Activated CD4-positive, alpha-beta T cell treated with anti-CD3 and anti-CD28 coated beads, Interleukin-10, Interleukin-2, amounts not matched to agents 100 ng/mL and 50 ng/mL, durations not matched to agents 16 hours and 8 hours (primary cell): ENCODE data around the gene TPRN.
A peak's percentile ranks its signal among the peaks of the same experiment; 100 is the strongest.

Source experiments
- DNase-seq: peaks from one replicate; pipeline ENCODE4 v3.0.0-alpha.2; 2020

TPRN gene

DNA sequence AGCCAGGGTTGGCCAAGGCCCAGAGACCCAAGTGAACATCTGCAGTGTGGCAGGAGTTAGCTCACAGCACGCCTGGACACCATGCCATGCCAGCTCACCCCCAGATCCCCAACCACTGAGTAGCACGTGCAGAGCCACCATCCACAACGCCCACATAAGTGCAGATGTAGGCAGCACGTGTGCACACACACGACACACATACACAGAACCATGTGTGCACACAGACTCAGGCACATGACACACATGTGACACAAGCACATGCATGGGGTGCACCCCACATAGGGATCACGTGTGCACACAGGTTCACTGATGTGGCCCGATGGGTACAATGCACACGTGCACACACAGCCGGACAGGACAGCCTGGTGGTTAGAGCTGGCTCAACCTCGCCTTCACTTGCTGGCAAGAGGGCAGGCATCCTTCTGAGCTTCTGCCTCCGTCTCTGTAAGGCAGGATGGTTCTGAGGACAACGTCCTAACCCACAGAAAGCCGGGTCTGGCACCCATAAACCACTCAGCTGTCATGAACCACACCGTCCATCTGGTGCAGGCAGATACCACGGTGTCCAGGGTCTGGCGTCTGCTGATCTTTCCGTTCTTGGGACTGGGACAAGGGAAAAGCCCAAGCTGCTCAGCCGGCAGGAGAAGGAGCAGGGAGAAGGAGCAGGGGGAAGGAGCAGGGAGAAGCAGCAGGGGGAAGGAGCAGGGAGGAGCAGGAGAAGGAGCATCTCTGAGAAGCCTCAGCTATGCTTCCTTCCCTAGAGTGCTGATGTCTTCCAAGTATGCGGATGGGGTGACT, 42.7 kb downstream of the TPRN start:
- DNase-seq = no peak

DNA sequence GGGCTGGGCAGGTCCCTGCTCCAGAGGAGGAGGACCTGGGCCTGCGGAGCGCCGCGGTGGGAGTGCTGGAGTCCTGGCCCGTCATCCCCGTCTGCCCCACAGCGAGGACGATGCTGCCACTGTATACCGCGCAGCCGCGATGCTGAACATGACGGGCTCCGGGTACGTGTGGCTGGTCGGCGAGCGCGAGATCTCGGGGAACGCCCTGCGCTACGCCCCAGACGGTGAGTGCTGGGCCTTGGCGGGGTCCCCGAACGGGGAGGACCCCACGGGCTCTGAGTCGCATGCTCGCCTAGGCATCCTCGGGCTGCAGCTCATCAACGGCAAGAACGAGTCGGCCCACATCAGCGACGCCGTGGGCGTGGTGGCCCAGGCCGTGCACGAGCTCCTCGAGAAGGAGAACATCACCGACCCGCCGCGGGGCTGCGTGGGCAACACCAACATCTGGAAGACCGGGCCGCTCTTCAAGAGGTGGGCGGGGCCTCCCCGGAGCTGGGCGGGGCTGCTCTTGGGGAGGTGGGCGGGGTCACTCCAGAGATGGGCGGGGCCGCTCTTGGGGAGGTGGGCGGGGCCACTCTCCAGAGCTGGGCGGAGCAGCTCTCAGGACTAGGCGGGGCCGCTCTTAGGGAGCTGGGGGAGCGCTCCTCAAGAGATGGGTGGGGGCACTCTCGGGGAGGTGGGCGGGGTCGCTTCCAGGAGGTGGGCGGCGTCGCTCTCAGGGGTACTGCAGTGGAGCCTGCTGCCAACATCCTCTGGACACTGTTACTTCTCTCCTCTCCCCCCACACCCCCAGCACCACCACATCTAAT, 43.8 kb downstream of the TPRN start:
- peak; percentile 68 for DNase-seq

DNA sequence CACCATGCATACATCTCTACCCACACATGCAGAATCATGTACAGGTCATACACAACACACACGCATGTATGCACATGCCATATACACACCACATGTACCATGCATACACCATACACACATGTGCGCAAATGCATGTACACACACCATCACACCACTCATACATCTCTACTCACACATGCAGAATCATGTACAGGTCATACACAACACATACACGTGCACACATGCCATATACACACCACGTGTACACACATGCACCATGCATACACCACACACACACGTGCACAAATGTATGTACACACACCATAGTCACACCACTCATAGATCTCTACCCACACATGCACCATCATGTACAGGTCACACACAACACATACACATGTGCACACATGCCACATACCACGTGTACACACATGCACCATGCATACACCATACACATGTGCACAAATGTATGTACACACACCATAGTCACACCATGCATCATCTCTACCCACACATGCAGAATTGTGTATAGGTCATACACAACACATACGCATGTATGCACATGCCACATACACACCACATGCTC, 47.6 kb downstream of the TPRN start:
- no peak for DNase-seq

DNA sequence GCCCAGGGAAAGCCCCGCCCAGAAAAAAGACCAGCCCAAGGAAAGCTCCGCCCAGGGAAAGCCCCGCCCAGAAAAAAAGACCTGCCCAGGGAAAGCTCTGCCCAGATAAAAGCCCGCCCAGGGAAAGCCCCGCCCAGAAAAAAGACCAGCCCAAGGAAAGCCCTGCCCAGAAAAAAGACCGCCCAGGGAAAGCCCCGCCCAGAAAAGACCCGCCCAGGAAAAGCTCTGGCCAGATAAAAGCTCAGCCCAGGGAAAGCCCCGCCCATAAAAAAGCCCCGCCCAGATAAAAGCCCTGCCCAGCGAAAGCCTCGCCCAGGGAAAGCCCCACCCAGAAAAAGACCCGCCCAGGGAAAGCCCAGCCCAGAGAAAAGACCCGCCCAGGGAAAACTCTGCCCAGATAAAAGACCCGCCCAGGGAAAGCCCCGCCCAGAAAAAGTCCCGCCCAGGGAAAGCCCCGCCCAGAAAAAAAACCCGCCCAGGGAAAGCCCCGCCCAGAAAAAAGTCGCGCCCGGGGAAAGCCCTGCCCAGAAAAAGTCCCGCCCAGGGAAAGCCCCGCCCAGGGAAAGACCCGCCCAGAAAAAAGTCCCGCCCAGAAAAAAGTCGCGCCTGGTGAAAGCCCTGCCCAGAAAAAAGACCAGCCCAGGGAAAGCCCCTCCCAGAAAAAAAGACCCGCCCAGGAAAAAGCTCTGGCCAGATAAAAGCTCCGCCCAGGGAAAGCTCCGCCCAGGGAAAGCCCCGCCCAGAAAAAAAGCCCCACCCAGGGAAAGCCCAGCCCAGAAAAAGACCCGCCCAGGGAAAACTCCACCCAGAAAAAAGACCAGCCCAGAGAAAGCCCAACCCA, 49.7 kb downstream of the TPRN start:
- DNase-seq = peak; percentile 84

DNA sequence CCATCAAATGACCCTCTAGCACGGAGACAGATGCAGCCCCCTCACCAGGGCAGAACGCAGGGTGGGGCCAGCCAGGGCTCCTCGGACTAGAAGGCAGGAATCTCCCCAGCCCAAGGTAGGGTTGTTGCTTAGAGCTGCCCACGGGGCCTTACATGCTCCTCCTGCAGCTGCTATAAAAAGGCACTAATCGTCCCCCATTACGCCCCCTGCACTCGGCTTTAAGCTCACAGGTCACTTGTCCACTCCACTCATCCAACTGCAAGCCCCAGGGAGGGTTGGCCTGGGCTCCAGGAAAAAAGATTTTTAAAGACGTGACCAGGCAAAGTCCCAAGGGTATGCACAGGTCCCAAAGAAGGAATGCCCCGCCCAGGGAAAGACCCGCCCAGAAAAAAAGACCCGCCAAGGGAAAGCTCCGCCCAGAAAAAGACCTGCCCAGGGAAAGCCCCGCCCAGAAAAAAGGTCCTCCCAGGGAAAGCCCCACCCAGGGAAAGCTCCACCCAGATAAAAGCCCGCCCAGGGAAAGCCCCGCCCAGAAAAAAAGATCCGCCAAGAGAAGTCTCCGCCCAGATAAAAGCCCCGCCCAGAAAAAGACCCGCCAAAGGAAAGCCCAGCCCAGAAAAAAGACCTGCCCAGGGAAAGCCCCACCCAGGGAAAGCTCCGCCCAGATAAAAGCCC, 50.5 kb downstream of the TPRN start:
- peak; percentile 76 for DNase-seq

DNA sequence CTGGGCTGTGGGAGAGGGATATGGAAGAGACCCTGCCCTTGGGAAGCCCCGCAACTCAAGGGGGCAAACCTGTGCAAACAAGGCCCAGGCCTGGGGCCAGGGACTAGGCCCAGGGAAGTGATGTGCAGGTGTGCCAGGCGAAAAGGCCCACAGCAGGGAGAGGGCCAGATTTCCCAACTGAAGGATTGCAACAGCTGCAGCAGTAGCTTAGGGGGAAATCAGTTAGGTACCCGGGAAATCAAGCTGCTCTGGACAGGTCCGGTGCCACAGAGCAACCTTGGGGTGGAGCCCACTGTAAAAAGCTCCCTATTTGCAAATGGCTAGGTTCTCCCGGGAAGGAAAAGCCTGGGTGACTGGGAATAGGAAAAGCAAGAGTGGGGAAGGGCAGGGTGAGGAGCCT, 51.2 kb downstream of the TPRN start:
- DNase-seq = no peak

GRCh38 chr9:137148661-137149060, 51.9 kb downstream of the TPRN start:
- no peak for DNase-seq

DNA sequence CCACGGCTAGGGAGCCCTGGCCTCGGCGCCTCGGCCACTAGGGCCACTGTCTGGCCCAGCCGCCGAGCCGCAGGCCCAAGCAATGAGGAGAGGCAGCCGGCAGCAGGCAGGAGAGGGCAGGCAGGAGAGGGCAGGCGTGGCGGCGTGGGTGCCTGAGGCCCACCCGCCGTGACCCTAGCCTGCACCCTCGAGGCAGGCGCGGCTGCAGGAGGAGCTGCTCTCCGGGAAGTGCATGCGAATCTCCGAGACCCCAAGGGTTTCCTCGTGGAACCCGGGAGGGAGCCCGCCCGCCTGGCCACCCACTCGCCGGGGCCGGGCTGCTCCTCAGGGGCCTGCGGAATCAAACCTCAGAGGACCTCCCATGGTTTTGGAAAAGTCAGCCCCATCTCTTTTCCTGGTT, 52.3 kb downstream of the TPRN start:
- DNase-seq = no peak

- no peak for DNase-seq
Observed at GRCh38 chr9:137147793-137148160, 52.8 kb downstream of the TPRN start.

DNA sequence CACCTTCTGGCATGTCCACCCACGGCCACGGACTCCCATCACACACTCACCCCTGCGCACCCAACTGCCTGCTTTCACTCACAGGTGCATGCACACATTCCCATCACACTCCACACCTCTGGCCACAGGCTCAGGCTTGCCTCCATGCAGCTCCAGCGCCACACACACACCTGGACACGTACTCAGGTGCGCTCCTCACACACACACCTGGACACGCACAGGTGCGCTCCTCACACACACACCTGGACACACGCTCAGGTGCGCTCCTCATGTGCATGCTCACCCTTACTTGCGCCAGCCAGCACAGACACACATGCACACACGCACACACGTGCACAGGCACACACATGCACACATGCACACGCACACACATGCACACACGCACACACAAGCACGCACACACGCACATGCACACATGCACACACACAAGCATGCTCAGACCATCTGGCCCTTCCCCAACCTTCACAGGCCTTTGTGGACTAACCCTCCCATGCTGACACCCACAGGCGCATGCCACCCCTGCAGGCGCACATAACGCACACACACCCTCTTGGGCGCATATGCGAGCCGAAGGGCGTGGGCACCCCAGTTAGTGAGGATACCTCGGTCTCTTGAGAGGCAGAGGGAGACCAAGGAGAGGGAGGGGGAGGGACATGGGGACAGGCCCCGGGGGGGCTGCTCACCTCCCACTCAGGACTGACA, 53.3 kb downstream of the TPRN start:
- no peak for DNase-seq

DNA sequence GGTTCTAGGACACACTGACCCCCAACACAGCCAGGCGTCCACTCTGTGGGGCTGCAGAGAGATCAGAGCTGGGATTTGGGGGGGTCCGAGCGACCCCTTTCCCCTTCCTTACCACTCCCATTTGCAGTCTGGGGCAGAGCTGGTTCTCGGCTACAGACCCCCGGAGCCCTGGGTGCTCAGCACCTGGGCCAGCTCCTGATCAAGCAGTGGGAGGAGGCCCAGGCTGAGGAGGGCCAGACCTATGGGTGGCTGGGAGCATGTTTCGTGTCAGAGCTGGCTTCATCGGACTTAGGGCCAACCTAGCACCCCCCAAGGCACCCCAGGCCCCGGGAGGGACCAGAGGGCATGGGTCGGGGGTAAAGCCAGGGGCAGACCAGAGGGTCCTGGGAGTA, 54.0 kb downstream of the TPRN start:
- DNase-seq = no peak

DNA sequence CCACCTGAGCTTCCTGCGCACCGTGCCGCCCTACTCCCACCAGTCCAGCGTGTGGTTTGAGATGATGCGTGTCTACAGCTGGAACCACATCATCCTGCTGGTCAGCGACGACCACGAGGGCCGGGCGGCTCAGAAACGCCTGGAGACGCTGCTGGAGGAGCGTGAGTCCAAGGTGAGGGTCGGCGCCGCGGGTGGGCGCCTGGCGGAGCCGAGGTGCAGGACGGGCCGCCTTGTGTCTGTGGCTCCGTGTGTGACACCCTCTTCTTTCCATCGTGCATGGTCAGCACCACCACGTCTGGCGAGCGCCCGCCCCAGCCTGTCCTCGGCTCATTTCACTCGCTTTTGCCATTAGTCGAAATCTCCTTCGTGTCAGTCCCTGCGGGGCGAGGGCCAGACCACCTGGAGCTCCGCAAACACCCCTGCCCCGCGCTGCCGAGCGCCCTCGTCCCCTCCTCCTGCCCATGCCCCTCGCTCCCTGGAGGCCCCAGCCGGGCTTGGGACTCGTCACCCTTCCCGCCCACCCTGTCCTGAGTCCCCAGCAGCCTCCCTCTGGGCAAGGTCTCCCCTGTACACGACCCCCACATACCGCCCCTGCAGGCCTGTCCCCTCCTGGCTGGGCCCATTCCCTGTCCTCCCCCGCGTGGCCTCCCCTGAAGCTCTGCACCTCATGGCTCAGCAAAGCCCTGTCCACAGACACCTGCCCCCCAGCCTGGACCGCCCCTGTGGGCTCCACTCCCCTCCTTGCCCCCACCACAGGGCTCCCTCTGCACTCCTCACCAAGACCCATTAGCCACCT, 54.6 kb downstream of the TPRN start:
- no peak for DNase-seq

DNA sequence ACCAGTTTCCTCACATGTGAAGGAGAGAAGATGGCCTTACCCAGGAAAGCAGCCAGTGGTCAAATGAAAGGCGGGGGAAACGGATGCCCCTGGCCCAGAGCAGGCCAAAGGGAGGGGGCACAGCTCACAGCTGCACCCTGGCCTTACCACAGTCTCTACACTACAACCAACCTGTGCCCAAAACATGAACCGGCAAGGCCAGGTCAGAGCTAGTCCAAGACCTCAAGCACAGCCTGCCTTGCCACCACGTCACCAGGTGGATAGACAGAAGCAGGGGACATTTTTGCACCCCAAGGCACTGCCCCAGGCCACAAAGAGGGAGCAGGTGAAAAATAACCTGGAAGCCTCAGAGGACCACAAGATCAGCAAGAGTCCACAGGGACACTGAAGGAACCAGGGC, 57.1 kb downstream of the TPRN start:
- no peak for DNase-seq

DNA sequence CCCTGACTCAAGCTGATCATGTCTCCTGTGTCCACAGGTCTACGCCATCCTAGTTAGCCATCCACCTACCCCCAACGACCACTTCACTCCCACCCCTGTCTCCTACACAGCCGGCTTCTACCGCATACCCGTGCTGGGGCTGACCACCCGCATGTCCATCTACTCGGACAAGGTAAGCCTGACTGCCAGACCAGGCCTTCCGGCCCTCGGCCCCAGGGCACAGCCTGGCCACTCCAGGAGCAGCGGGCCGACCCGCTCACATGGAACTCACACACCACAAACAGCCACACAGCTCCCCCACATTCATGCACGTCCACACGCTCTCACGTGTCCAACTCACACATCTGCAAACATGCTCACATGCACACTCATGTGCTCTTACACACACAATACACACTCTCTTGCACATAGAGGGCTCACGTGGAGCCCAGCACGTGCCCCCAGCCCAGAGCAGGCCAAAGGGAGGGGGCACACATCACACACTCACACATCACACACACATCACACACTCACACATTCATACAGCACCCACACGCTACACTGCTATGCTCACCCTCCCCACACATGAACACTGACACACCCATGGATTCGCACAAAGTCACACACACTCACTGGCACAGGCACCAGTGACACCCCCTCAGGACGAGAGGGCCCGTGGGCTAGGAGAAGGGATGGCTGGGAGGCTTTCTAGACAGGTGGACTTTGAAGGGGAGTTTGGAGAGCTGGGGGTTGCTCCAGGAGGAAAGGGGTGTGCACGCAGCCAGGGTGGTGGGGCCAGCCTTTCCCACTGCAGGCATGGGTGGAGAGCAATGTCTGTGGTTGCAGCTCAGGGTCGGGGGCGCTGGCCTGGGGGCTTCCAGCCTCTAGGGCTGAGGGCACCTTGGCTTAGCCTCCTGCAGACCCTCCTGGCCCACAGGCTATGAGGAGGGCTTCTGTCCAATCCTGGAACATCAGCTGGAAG, 58.3 kb downstream of the TPRN start:
- no peak for DNase-seq
